HG03064 (cell line): ENCODE measurements around the gene HECW1.

ENCODE experiments used
- ATAC-seq: cut with Tn5 transposase; IDR thresholded peaks from one replicate; pipeline ENCODE4 v1.9.1; 2021; ENCODE audit warnings: low read depth; ENCODE audit not compliant: unreplicated experiment

Gene HECW1

DNA sequence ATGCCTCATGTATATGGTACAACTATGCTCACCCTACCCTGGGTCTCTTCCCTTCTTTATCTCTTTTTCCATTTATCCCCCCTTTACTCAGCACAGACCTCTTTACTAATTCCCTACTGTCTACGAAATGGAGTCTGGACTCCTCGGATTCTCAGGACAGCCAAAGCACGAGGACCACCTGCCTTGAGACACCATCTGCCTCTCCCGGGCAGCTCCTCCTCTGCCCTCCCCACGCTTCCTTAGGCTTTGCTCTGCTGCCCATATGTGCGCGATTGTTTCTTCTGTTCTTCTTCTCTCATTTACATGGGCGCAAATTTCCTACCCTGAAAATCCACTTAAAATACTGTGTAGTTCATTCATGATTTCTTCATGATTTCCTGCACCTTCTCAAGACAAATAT is 407.8 kb downstream of the HECW1 start:
- ATAC-seq: no peak

DNA sequence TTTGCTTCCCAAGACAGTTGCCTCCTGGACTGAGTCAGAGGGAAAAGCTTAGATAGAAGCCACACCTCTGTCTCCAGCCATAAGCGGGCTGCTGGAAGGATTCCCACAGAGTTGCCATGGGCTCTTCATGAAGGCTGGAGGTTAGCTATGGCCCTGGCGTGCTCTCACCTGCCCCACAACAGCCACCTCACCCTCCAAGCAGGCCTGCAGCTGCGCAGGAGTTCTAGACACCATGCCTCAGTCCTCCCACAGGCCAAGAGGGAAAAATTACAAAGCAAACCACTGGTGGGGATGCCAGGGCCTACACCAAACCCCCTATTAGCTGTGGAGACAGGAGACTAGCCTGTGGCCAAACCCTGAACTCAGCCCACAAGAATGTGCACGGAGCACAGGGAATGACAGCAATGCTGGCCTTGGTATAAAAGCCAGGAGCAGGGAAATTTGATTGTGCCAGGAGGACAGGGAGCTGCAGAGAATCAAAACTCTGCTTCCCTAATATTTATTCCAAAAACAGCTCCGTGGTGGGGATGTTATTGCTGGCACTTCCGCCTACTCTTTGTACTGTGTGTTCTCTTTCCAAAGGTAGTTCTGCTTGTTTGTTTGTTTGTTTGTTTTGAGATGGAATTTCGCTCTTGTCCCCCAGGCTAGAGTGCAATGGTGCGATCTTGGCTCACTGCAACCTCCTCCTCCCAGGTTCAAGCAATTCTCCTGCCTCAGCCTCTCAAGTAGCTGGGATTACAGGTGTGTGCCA is 410.1 kb downstream of the HECW1 start:
- no peak for ATAC-seq

DNA sequence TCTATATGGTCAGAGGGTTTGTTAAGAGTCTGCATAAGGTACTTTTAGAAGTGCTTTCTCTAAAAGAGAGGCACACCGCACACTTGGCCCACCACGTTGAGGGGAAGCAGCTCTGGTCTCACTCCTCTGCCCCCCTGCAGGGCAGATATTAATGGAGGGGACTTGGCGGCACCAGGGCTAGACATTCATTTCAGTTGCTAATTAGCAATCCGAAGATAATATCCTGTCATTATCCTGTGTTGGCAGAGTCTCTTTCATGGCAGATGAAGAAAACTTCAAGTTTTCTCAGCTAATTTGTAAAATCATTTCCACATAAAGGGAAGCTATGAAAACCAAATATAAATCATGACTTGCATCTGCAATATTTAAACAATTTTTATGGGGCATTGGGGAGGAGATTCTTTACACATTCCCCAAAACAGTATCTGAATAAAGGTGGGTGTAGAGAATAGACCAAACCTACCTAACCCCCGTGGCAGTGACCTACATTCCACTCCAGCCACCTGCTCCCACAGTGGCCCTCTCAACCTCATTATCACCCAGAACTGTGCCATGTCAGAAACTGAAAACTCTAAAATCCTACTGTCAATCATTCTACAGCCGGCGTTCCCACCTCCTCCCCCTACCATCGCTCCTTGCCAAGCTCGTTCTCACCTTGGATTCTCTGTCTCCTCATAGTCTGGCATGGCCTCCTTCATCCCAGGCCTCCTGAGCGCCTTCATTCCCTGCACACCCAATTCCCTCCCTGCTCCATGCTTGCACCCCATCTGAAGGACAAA is 416.3 kb downstream of the HECW1 start:
- no peak for ATAC-seq

DNA sequence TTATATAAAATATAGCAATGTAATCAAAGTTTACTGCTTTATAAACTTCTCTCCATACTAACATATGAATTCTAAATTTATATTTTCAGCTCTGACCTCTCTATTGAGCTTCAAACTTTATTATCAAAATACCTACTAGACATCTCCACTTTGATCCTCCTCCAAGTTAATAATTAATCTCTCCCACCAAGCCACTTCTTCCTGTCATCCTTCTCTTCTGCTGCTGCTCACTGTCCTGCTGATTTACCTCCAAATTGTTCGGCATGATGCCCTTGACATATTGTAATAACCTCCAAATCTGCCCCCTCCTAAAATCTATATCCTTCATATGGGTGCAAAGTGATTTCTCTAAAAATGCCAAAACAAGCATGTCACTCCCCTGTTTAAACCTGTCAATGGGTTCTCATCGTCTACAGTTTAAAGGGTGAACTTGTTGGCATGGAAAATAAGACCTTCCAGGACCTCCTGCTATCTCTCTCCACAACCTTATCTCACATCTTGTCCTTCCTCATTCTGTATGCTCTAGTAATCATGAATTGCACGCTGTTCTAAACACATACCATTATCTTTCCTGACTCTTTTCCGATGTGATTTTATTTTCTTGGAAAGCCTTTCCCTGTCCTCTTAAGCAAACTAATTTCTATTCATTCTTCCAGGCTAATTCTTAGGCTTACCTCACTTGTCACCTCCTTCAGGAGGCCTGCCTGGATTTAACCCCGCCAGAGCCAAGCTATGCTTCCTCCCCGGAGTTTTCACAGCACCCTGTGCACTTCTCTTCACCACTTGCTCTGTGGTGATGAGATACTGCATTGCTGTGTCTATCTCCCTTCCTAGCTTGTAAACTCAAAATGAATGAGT is 418.3 kb downstream of the HECW1 start:
- ATAC-seq: no peak

DNA sequence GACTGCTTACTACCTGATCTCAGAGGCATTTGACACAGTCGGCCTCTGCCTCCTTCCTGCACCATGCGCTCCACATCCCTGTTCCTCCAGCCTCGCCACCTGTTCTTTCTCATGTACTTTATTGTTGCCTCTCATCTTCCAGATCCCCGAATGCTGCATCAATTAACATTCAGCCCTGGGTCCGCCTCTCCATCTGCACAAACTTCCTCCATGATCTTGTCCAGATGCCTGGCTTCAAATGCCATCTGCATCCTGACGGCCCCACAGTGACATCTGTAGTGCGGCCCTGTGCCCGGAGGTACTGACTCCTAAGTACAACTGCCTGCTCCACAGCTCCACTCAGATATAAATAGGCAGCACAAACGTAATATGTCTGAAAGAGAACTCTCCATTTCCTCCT is 419.3 kb downstream of the HECW1 start:
- ATAC-seq: no peak

DNA sequence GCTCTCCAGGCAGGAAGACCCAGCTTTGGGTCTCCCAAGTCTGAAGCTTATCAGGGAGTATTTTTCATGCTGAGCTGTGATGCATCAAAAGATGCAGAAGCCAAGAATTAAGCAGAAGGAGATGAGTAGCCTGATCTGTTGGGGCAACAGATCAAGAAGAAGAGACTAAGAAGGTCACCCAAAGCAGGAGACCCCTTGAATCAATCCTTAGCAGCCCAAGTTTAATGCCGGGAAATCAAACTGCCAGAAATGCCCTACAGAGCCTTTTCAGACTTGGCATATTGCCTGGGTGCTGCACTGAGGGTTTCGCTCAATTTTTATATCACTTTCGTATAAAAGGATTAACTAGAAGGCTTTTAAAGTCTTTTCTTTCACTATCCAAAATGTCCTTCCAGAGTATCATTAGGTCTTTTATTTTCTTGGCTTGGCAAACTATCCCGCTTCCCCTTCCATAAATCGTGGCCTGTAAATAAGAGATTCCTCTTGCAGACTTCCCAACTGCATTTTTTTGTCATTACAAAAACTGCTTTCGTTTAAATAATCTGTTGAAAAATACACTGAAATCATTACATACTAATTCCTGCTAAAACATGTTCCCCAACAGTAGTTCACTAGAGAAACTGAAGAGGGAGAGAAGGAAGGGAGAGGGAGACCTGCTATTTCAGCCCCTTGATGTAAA is 421.5 kb downstream of the HECW1 start:
- no peak for ATAC-seq

DNA sequence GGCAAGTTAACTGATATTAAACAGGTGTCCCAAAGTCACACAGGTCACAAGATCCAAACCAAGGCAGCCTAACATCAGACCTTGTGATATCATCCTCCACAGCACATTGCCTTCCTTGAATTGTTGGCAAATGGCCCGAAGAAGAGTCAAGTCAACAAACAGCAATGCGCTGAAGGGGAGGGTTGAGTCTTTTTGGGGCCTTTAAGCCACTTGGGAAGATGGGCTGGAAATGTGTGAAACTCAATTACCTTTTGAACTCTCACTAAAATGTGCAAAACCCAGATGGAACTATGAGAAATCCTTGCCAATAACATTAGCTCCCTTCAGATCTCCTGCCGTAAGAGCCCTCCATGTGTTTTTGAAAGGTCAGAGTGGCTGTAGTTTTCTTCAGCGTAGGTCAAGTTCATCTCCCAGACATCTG is 422.6 kb downstream of the HECW1 start:
- no peak for ATAC-seq

DNA sequence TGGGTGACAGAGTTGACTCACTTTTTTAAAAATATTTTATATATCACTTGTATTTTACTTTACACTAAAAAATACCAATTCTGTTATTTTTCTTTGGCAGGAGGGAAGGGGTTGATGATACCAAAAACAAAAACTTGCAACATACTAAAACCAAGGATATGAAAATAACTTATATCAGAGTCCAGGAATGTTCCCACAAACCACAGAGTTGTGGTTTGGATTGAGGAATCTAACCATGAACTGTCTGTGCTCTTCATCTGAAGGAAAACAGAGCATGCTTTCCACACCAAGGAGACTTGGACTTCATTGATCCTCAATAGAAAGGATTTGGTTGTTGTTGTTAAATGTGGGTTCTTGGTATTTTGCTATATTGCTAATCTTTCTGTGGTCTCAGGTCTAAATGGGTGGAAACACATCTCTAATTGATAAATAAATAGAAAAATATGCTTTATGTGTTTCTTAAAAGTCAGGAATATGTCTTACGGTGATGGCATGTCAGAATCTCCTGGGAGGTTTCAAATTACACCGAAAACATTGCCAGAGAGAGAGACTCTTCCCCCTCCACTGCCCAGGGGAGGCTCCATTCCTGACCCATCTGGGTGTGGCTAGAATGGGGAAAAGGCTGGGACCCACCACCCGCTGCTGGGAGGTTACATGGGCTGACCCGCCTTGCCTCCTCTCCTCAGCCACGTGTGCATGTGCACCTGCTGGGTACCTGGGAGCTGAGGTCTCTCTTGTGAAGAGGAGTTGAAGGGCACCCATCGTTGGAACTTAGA is 423.6 kb downstream of the HECW1 start:
- ATAC-seq: no peak

DNA sequence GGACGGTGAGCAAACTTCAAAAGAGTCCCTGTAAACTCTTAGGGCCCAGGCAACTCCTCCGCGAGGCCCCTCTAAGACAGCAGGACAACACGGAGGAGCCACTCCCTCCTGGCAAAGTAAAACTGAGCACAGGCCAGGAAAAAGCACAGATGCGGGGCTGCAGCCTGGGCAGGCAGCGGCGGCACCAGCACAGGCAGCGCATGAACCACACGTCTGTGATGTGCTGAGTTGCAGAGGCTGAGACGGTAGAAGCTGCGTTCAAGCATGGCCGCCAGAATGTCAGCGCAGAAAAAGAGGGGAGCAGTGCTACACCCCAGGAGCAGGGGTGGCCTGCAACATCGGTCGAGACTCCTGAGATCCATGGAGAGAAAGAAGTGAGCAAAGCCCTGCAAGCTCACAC is 424.3 kb downstream of the HECW1 start:
- no peak for ATAC-seq

DNA sequence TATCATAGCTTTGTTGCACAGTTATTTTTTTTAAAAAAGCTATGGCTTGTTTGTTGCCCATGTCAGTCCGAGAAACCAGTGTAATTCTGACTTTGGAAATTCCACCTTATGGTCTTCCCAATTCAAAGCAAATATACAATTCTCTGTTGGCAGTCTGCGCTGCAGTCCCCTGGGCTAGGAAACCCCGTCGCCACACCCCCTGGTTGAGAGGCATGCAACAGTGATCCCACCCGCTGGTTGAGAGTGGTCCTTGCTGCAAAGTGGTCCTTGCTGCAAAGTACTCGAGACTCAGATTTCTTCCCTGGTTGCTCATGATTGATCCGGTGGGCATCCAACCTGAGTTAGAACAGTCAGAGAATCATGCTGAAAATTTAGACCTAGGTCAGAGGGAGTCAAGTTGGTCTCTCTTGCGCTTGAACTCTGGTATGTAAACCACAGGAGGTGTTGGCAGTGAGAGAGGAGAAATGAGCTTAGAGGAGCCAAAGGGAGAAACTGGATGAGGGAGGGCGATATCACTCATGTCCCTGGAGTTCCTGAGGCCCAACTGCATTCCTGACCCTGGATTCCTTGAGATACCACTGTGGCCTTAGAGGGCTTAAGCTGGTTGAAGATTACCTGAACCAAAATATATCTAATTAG is 425.4 kb downstream of the HECW1 start:
- ATAC-seq: no peak

DNA sequence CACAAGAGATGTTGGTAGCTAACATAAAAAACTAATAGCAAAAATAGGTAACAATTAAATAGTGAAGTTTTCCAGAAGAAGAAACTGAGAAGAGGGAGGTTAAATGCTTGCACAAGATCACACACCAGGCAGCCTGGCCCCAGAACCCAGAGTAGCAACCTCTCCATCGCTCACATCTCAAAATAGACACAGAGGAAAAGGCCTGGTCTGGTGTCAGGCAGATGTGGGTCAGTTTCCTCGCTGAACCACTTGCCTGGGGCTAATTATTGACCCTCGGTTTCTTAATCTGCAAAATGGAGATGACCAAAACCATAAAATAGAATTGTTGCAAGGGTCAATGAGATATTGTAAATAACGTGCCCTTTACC is 425.9 kb downstream of the HECW1 start:
- no peak for ATAC-seq

DNA sequence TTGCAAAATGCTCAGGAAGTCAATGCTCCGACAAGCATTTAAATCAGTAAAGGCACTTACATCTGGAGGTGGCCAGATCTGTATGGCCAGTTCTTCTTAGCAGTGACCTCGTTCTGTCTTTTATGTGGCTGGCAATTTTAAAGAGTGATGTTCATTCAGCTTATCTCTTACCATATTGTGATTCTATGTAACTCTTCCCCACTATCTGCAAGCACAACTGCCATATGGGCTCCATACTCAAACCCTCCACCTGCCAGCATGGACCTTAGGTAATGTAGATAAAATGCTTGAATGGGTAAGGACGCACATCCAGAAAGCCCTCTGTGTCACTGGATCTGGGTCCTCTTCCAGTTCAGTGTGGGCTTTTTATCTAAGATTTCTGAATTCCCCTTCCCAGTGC is 428.0 kb downstream of the HECW1 start:
- ATAC-seq: no peak

DNA sequence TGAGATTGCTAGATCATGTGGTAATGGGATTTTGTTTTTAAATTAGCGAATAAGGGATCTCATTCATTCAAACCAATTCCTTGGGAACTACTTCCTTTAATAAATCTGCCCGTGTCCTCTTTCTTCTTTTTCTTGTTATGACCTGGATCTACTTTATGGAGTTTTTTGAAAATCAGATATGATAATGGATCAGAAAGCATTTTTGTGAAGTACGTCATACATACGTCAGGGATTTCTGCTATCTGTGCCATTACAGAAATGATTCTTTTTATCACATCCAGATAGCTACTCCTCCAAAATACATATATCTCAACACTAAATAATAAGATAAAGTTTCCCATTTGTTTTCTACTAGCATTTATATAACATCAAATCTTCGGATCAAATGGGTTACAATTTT is 430.3 kb downstream of the HECW1 start:
- ATAC-seq: no peak

DNA sequence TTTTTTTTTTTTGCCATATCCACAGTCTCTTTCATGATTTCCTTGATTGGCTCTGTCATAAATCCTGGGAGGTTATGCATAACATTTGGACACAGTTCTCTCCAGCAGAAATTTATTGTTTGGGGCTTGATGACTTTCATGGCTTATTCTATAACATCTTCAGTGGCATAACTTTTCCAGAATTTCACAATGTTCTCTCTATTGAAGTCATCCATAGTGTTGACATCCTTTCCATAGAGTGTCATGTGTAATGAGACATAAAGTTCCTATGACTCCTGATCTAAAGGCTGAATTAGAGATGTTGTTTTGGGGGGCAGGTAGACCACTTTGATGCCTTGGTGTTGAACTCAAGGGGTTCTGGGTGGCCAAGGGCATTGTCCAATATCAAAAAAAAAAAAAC is 433.8 kb downstream of the HECW1 start:
- no peak for ATAC-seq

DNA sequence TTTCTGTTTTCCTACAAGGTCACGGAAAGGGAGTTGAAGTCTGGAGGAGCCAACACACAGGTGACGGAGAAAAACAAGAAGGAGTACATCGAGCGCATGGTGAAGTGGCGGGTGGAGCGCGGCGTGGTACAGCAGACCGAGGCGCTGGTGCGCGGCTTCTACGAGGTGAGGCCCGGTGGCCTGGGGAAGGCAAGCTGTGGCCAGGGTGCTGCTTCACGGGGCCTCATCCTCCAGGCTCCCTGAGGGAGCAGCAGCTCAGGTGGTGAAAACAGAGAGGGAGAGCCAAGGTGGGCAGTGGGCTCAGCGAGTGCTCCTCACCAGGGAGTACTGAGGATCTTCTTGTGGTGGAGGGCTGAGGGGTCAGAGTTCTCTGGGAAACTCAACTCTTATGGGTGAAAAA is 438.0 kb downstream of the HECW1 start:
- no peak for ATAC-seq

DNA sequence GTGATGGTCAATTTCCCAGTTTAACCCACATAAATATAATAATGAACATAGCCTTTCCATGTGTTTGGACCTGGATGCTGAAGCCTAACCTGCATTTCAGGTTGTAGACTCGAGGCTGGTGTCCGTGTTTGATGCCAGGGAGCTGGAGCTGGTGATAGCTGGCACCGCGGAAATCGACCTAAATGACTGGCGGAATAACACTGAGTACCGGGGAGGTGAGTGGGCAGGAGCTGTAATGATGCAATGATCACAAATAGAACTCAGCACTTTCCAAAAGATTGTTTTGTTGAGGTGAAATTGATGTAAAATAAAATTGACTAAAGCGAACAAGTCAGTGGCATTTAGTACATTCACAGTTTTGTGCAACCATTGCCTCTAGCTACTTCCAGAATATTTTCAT is 439.7 kb downstream of the HECW1 start:
- ATAC-seq: no peak

DNA sequence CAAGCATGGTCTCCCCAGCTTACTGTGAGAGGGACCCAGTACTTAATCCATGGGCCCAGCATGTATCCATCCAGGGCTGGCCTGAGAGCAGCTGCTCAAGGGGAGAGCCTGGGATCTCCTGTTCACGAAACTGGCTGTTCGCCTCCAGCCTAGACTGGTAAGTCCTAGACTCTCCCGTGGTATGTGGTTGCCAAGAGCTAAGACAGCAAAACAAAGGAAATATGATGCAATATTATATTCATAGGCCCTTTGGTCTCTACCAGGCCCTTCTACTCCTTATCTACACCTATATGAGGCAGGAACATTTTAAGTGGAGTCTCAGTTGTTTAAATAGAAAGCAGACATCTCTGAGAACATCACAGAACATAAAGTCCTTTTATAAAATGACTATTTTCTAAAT is 441.6 kb downstream of the HECW1 start:
- ATAC-seq: no peak

DNA sequence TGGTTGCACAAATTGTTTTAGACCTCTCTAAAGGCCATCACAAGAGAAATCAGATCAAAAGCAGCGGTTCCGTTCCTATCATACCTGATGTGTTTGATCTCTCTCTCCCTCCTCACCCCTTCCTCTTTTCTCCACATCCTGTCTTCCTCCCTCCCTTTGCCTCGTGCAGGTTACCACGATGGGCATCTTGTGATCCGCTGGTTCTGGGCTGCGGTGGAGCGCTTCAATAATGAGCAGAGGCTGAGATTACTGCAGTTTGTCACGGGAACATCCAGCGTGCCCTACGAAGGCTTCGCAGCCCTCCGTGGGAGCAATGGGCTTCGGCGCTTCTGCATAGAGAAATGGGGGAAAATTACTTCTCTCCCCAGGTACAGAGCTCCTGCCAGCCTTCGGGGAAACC is 442.0 kb downstream of the HECW1 start:
- no peak for ATAC-seq

DNA sequence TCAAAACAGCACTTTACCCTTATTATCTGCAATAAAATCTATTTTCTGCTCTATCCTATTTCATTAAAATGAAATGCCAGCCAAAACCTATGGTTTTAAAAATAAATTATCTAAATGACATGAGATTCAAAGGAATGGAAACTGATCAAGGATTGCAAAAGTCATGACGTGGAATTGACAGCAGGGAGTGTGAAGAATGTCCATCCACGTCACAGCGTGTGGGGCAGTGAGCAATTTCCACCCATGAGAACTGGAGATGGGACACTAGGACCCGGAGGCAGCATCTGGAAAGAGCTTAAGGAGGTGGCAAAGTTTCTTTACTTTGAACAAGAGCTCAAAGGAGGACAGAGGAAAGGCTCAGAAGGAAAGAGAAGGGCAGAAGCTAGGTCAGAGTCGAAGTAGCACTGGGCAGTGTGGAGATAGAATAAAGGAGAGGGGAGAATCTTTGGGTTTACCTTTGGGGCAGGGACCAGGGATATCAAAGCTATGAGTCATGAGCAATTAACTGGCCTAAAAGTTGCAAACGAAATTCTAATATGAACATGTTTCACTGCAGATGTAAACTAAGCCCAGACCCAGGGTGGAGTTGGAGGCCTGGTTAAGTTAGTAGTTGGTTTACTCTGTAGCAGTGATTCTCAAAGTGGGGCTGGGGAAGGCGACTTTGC is 445.5 kb downstream of the HECW1 start:
- no peak for ATAC-seq
